Activated T-cell treated with anti-CD3 and anti-CD28 coated beads, Interleukin-2, amount 50 U/mL, for 24 hours (primary cell): ENCODE data around the gene AP5S1.
A peak's percentile ranks its signal among the peaks of the same experiment; 100 is the strongest.
"Not testable (repeated sequence)": the region's sequence is repeated elsewhere in the genome, so short reads cannot be mapped to it uniquely, and the experiment has no call there.

Experiments
- DNase-seq: peaks from one replicate; pipeline ENCODE4 v3.0.0-alpha.2; 2020
- H3K27ac Mint-ChIP-seq: 2 replicates; pipeline ENCODE4 v1.8.0; 2020; ENCODE audit warnings: mild to moderate bottlenecking, mixed read lengths
- H3K27me3 Mint-ChIP-seq: 2 replicates; pipeline ENCODE4 v1.8.0; 2020; ENCODE audit warnings: mixed read lengths
- H3K36me3 Mint-ChIP-seq: 2 replicates; pipeline ENCODE4 v1.8.0; 2020; ENCODE audit warnings: low read depth, mixed read lengths
- H3K4me1 Mint-ChIP-seq: 2 replicates; pipeline ENCODE4 v1.8.0; 2020; ENCODE audit warnings: low read depth, mixed read lengths
- H3K4me3 Mint-ChIP-seq: 2 replicates; pipeline ENCODE4 v1.8.0; 2020; ENCODE audit warnings: mild to moderate bottlenecking, moderate library complexity, mixed read lengths
- H3K9me3 Mint-ChIP-seq: 2 replicates; pipeline ENCODE4 v1.8.0; 2020; ENCODE audit warnings: mixed read lengths

The AP5S1 gene

GRCh38 chr20:3785240-3786125 lies 34.9 kb upstream of the AP5S1 start:
- H3K27me3 Mint-ChIP-seq = no peaks in the 10 kb centered on the region
- DNase-seq = no peak
- H3K4me3 Mint-ChIP-seq = peak overlapping the region; percentile 83
- peaks cover 51% of the 10 kb centered on the region for H3K4me1 Mint-ChIP-seq
- peak overlapping the region; percentile 68 for H3K27ac Mint-ChIP-seq
- no peaks in the 10 kb centered on the region for H3K9me3 Mint-ChIP-seq
- peaks cover 27% of the 10 kb centered on the region for H3K36me3 Mint-ChIP-seq

DNA sequence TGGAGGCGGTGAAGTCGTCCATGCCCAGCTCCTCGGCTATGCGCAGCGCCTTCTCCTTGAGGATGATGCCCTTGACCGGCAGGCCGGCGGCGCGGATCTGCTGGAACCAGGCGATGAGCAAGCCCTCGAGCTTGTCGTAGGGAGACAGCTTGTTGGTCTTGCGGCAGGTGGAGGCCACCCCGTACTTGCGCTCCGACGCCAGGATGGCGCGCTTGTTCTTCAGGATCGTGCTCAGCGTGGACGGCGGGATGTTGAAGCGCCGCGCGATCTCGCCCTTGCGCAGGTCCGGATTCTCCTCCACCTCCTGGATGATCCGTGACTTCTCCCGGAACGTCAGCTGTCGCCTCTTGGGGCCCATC lies 34.2 kb upstream of the AP5S1 start:
- peaks cover 45% of the 10 kb centered on the region for H3K4me1 Mint-ChIP-seq
- no peaks in the 10 kb centered on the region for H3K27me3 Mint-ChIP-seq
- peak; percentile 64 for DNase-seq
- no peaks in the 10 kb centered on the region for H3K9me3 Mint-ChIP-seq
- peak overlapping the region; percentile 83 for H3K4me3 Mint-ChIP-seq
- H3K36me3 Mint-ChIP-seq = peaks cover 27% of the 10 kb centered on the region
- H3K27ac Mint-ChIP-seq = peak overlapping the region; percentile 91

- Mint-ChIP-seq H3K27ac (peak within 1 kb of the TSS; percentile 91), H3K36me3 (peaks cover 27% of the 10 kb centered on the region), H3K27me3 (no peaks in the 10 kb centered on the region), H3K4me1 (peaks cover 39% of the 10 kb centered on the region), H3K9me3 (no peaks in the 10 kb centered on the region), H3K4me3 (peak within 1 kb of the TSS; percentile 83)
- peak; percentile 96 for DNase-seq
Observed at GRCh38 chr20:3786665-3787323, 33.6 kb upstream of the AP5S1 start, which contains the start of gene CENPB. CENPB (minus strand) TSS chr20:3786740; CDS start chr20:3786483, 257 bp downstream.

DNA sequence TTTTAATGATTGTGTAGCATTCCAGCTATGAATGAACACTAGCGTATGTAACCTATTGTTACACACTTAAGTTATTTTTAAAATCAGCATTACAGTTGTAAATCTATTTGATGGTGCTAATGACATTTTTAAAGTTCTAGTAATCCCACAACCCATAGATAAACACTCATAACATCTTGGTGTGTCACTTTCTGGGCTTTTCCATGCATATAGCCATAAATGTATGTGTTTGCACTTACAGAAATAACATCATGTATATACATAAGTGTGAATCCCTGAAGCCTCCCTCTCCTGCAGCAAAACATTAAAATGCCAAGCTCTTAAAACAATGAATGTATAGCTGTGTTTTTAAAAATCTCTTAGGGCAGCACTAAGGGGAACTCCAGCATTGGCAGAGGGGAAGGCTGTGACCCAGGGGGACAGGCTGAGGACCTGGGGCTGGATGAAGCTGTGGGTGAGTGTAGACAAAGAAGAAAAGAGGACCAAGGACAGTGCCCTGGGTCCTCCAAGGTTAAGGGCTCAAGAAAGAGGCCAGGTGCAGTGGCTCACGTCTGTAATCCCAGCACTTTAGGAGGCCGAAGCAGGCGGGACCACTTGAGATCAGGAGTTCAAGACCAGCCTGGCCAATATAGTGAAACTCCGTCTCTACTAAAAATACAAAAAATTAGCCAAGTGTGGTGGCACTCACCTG lies 32.9 kb upstream of the AP5S1 start:
- Mint-ChIP-seq H3K27me3 (no peaks in the 10 kb centered on the region), H3K4me3 (peak overlapping the region; percentile 69), H3K36me3 (peaks cover 27% of the 10 kb centered on the region), H3K9me3 (no peaks in the 10 kb centered on the region), H3K27ac (peak overlapping the region; percentile 40), H3K4me1 (peaks cover 38% of the 10 kb centered on the region)
- no peak for DNase-seq

GRCh38 chr20:3788685-3789155 lies 31.6 kb upstream of the AP5S1 start:
- peak overlapping the region; percentile 35 for H3K27ac Mint-ChIP-seq
- no peak for DNase-seq
- peaks cover 16% of the 10 kb centered on the region for H3K36me3 Mint-ChIP-seq
- no peaks in the 10 kb centered on the region for H3K9me3 Mint-ChIP-seq
- peaks cover 33% of the 10 kb centered on the region for H3K4me1 Mint-ChIP-seq
- no peaks in the 10 kb centered on the region for H3K27me3 Mint-ChIP-seq
- H3K4me3 Mint-ChIP-seq = no peak overlapping the region

GRCh38 chr20:3789201-3789600 lies 31.1 kb upstream of the AP5S1 start:
- H3K4me1 Mint-ChIP-seq = peaks cover 31% of the 10 kb centered on the region
- not testable (repeated sequence) for H3K27ac Mint-ChIP-seq, H3K27me3 Mint-ChIP-seq, DNase-seq, H3K4me3 Mint-ChIP-seq, H3K9me3 Mint-ChIP-seq
- H3K36me3 Mint-ChIP-seq = peaks cover 13% of the 10 kb centered on the region

DNA sequence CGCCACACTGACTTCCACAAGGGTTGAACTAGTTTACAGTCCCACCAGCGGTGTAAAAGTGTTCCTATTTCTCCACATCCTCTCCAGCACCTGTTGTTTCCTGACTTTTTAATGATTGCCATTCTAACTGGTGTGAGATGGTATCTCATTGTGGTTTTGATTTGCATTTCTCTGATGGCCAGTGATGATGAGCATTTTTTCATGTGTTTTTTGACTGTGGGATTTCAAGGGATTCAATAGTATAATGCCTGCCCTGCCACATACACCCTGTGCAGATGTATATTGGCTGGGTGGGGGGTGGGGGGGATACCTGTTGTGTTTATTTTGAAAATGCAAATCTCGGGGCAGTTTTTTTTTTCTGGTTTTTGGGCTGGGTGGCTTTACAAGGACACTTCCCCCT lies 26.2 kb upstream of the AP5S1 start:
- H3K27me3 Mint-ChIP-seq, H3K9me3 Mint-ChIP-seq, H3K4me3 Mint-ChIP-seq, DNase-seq, H3K27ac Mint-ChIP-seq: not testable (repeated sequence)
- Mint-ChIP-seq H3K4me1 (peaks cover 34% of the 10 kb centered on the region), H3K36me3 (peaks cover 30% of the 10 kb centered on the region)

DNA sequence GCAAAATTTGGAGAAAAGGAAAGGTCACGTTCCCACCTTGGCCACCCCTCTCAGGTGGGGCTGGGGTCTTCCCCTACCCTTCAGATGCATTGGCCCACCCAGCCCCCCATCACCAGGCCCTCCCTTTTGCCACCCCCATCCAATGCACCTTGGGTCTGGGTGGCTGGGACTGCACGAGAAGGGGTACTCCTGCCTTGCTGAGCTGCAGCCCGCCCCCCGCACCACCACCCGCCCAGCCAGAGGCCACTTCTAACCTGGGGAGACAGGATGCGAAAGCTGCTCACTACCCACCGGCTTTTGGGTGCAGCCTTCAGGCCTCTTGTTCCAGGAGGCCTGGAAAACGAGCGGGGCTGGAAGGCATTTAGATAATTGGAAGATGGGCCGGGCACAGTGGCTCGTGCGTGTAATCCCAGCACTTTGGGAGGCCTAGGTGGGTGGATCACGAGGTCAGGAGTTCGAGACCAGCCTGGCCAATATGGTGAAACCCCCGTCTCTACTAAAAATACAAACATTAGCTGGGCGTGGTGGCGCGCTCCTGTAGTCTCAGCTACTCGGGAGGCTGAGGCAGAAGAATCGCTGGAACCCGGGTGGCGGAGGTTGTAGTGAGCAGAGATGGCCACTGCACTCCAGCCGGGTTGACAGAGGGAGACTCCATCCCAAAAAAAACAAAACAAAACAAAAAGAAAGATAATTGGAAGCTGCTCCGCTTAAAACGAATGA lies 25.5 kb upstream of the AP5S1 start:
- Mint-ChIP-seq H3K4me1 (peaks cover 41% of the 10 kb centered on the region), H3K9me3 (no peaks in the 10 kb centered on the region), H3K27ac (peak overlapping the region; percentile 98), H3K27me3 (no peaks in the 10 kb centered on the region), H3K4me3 (peak overlapping the region; percentile 85), H3K36me3 (peaks cover 35% of the 10 kb centered on the region)
- no peak for DNase-seq

DNA sequence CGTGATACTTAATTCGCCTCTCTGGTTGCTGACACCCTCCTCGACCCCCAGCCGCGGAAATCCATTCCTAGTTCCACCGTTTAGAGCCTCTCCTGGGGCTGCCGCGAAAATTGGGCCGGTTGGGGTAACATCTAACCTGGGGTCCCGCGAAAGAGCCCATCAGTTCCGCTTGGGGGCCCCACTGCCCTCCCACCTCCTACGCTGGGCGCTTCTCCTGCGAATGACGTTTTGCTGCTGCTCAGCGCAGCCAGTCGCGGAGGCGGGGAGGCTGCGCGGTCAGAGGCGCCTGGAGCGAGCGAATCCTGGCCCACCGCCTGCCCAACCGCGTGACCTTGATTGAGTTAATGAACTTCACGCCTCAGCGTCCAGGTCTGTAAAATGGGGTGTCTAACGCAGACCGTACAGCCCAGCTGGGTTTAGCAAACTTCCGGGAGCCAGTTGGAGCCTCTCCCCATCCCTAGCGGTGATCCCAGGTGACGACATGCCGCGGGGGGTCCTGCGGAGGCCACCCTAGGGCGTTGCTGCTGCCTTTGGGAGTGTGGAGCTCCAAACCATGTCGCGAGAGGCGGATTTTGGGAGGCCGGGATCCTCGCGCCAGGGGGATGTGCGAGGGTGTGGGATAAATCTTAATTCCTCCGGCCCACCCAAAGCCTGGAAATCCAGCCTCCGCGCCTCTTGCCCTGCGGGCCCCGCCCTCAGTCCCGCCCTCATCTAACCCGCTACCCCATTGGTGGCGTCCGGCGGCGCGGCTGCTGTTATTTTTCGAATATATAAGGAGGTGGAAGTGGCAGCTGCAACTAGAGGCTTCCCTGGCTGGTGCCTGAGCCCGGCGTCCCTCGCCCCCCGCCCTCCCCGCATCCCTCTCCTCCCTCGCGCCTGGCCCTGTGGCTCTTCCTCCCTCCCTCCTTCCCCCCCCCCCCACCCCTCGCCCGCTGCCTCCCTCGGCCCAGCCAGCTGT lies 24.6 kb upstream of the AP5S1 start, which contains the start of gene CDC25B:
TSS of gene CDC25B (plus strand) at position 800 of the 958 bp plus-strand sequence. CDS start 222 bp downstream, outside the sequence.
- Mint-ChIP-seq H3K27me3 (no peaks in the 10 kb centered on the region), H3K4me1 (peaks cover 50% of the 10 kb centered on the region), H3K9me3 (no peaks in the 10 kb centered on the region), H3K27ac (peak within 1 kb of the TSS; percentile 98), H3K36me3 (peaks cover 44% of the 10 kb centered on the region), H3K4me3 (peak within 1 kb of the TSS; percentile 85)
- peak; percentile 90 for DNase-seq

GRCh38 chr20:3796477-3797225 lies 23.7 kb upstream of the AP5S1 start:
- Mint-ChIP-seq H3K4me3 (peak overlapping the region; percentile 85), H3K27ac (peak overlapping the region; percentile 97), H3K36me3 (peaks cover 53% of the 10 kb centered on the region), H3K4me1 (peaks cover 59% of the 10 kb centered on the region), H3K9me3 (no peaks in the 10 kb centered on the region), H3K27me3 (no peaks in the 10 kb centered on the region)
- DNase-seq = no peak

GRCh38 chr20:3797226-3797545 lies 23.2 kb upstream of the AP5S1 start:
- Mint-ChIP-seq H3K27me3 (no peaks in the 10 kb centered on the region), H3K9me3 (no peaks in the 10 kb centered on the region), H3K4me3 (peak overlapping the region; percentile 85), H3K4me1 (peaks cover 64% of the 10 kb centered on the region), H3K27ac (peak overlapping the region; percentile 97), H3K36me3 (peaks cover 58% of the 10 kb centered on the region)
- no peak for DNase-seq

DNA sequence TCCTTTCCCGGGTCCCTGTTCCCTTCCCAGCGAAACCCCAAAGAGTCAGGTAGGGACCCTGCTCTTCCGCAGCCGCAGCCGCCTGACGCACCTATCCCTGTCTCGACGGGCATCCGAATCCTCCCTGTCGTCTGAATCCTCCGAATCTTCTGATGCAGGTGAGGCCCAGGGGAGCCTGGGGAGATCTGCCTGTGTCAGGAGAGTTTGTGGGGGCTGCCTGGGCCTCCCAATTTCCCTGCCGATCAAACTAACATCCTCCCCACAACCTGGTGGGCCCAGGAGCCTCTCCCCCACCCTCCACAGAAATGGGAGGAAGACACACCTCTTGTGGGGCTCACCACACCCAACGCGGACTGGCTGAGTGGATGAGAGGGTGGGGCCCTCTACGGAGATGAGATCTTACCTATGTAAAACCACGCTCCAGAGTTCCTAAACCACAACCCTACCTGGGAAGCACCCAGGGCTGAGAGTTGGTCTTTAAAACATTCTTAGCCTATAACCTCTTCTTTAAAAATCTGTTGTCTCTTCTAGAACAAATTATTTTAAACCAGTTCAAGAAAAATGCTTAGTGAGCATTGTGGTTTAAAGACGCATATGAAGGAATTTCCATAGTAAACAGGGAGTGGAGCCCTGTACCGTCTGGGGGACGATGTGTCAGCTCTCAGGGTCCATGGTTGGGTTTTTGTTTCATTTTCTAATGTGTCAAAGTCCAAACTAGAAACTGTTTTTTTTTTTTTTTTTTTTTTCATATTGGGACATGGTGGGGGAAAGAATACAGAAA lies 22.6 kb upstream of the AP5S1 start:
- DNase-seq = no peak
- Mint-ChIP-seq H3K27me3 (no peaks in the 10 kb centered on the region), H3K27ac (peak overlapping the region; percentile 97), H3K4me1 (peaks cover 69% of the 10 kb centered on the region), H3K4me3 (peak overlapping the region; percentile 85), H3K9me3 (no peaks in the 10 kb centered on the region), H3K36me3 (peaks cover 64% of the 10 kb centered on the region)
